8988T (cell line): Measurements from ENCODE around the gene MCCC2.
A peak's percentile ranks its signal among the peaks of the same experiment; 100 is the strongest.
"Not testable (repeated sequence)": the region's sequence is repeated elsewhere in the genome, so short reads cannot be mapped to it uniquely, and the experiment has no call there.

Experiments used
- DNase-seq: peaks from one replicate; pipeline ENCODE4 v3.0.0; 2011

MCCC2 gene

DNA sequence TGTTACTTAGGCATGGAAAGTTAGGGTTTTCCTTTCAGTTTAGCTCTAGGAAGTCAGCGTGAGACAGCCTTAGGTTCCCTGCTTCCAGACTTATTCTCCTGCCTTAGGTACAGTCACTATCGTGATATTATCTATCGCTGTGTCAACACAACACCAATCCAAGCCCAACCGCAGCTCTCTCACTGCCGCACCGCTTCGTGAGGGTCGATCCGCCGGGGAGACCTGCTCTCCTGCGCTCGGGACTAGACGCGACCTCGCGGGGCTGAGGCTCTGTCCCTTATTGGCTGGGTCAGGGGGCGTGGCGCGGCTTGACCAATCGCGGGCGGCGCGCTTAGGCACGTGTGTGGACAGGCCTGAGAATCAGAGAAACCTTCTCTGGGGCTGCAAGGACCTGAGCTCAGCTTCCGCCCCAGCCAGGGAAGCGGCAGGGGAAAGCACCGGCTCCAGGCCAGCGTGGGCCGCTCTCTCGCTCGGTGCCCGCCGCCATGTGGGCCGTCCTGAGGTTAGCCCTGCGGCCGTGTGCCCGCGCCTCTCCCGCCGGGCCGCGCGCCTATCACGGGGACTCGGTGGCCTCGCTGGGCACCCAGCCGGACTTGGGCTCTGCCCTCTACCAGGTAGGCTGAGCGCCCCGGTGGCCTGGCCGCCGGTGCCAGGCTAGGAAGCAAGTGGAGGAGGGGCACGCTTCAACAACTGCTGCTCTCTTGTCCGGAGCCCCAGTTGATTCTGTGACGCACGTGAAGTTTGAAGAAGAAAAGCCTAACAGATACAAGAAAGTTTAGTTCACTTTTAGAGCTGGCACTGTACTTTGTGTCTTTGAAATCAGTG is at the start of gene MCCC2:
Gene MCCC2 (plus strand): TSS at position 400 of the 825 bp plus-strand sequence. CDS start 86 bp downstream, at position 486.
- DNase-seq = peak; percentile 74

DNA sequence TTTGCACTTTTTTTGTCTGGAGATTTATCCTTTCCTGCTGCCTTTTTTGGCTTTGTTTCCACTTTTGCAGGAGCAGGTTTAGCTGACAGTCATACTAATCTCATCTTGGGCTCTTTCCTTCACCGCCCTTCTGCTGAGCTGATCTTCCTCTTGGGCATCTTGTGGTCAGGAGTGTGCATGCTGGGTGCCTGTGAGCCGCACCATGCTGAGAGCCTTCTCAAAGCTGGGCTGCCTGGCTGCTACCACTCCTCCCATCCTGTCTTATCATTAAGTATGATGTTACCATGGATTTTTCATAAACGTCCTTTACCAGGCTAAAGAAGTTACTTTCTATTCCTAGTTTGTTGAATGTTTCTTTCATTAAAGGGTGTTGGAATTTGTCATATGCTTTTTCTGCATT is 49.5 kb upstream of the MCCC2 start:
- no peak for DNase-seq

DNA sequence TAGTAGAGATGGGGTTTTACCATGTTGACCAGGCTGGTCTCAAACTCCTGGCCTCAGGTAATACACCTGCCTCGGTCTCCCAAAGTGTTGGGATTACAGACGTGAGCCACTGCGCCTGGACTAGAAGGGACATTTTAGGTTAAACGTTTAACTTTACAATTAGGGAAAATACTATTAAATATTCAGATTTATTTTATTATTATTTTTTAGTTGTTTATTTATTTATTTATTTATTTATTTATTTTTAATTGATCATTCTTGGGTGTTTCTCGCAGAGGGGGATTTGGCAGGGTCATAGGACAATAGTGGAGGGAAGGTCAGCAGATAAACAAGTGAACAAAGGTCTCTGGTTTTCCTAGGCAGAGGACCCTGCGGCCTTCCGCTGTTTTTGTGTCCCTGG is 36.3 kb upstream of the MCCC2 start:
- not testable (repeated sequence) for DNase-seq

DNA sequence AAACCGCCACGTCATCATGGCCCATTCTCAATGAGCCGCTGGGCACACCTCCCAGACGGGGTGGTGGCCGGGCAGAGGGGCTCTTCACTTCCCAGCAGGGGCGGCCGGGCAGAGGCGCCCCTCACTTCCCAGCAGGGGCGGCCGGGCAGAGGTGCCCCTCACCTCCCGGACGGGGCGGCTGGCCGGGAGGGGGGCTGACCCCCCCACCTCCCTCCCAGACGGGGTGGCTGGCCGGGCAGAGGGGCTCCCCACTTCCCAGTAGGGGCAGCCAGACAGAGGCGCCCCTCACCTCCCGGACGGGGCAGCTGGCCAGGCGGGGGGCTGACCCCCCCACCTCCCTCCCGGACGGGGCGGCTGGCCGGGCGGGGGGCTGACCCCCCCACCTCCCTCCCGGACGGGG is 35.6 kb upstream of the MCCC2 start:
- not testable (repeated sequence) for DNase-seq

DNA sequence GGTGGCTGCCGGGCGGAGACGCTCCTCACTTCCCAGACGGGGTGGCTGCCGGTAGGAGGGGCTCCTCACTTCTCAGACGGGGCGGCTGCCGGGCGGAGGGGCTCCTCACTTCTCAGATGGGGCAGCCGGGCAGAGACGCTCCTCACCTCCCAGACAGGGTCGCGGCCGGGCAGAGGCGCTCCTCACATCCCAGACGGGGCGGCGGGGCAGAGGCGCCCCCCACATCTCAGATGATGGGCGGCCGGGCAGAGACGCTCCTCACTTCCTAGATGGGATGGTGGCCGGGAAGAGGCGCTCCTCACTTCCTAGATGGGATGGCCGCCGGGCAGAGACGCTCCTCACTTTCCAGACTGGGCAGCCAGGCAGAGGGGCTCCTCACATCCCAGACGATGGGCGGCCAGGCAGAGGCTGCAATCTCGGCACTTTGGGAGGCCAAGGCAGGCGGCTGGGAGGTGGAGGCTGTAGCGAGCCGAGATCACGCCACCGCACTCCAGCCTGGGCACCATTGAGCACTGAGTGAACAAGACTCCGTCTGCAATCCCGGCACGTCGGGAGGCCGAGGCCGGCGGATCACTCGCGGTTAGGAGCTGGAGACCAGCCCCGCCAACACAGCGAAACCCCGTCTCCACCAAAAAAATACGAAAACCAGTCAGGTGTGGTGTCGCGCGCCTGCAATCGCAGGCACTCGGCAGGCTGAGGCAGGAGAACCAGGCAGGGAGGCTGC is 35.0 kb upstream of the MCCC2 start:
- DNase-seq = not testable (repeated sequence)

DNA sequence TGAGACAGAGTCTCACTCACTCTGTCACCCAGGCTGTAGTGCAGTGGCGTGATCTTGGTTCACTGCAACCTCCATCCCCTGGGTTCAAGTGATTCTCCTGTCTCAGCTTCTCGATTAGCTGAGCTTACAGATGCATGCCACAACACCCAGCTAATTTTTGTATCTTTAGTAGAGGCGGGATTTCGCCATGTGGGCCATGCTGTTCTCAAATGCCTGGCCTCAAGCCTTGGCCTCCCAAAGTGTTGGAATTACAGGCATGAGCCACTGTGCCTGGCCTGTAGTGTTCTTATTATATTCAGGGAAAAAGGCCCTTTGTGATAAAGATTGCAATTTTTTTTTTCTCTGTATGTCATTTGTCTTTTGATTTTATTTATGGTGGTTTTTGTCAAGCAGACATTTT is 24.0 kb upstream of the MCCC2 start:
- DNase-seq = no peak

DNA sequence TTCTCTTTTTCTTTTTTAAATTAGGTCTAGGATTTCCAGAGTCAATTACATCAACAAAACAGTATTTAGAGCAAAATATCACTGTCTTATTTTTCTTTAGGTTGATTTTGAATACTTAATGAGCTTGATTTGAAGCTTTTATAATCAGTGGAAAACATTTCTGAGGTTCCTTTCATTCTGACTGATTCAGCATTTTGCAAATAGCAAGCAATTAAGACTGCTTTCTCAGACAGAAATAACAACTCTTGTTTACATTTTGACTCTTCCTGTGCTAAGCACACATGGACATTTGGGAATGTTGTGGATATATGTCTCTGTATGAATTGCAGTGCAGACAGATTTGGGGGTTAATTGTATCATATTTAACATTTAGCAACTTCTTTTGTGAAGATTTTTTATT is 22.2 kb upstream of the MCCC2 start:
- DNase-seq = no peak

DNA sequence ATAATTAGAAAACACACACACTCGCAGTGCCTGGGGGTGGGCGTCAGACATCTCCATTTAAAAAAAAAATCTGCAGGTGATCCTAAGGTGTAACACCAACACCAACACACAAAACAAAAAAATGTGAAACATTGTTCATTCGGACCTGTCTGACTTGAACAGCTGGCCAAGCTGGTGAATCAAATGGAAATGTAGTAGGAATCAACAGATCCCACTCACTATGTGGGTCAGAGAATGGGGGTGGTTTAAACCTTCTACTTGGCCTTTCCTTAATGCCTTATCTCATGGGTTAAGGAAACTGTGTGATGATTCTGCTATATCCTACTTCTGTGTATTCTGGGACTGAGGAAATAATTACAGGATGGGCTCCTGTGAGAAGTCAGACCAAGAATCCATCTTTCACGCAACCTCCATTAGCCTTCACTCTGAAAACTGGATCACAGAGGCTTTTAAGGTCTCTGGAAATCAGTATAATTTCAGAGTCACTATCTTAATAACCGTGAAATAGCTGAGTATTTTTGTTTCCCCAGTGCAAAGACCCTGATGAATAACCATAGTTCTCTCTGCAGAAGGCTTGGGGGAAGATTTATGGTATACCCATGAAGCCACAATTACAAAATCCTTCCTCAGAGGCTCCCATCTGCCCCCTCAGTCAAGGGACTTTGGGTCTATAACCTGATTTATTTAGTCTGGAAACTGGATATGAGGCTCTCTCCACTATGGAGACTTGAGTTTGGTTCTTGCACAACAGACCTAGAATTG is 17.2 kb upstream of the MCCC2 start:
- no peak for DNase-seq

DNA sequence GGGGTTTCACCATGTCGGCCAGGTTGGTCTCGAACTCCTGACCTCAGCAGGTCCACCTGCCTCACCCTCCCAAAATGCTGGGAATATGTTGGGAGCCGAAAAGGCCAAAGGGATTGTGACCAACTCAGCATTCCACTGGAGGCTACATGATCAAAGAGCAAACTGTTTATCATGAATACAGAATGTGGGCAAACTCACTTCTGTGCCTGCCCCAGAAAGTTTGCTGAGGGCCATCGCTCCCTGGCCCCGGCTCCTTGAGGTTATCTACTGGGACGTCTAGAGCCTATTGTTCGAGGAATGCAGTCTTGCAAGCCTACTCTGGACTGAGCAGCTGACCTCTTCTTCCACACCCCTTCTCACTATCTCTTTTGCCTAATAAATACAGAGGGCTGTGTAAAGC is 15.3 kb upstream of the MCCC2 start:
- DNase-seq = not testable (repeated sequence)

DNA sequence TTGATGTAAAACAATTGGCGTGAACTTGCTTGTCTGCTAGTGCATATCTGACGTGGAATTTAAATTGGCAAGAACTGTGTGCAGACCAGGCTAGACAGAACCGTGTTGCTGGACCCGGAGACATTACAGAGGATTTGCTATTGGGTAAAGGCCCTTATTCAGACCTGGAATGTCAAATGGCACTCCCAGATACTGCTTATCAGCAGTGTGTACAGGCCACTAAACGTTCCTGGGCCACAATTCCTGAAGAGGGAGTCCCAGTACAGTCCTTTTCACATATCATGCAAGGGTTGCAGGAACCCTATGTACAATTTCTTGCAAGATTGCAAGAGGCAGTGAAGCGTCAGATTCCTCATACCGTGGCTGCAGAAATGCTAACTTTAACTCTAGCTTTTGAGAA is 13.5 kb upstream of the MCCC2 start:
- DNase-seq = no peak

DNA sequence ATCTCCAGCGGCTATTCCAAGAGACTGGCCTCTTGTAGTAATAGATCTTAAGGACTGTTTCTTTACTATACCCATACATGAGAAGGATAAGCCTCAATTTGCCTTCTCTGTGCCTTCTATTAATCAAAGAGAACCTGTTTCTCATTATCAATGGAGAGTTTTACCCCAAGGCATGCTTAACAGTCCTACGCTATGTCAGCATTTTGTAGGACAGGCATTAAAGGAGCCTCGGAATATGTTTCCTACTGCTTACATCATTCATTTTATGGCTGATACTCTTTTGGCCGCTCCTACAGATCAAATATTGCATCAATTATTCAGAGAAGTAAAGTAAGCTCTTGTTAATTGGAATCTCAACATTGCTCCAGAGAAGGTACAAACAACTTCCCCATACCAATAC is 11.6 kb upstream of the MCCC2 start:
- not testable (repeated sequence) for DNase-seq

DNA sequence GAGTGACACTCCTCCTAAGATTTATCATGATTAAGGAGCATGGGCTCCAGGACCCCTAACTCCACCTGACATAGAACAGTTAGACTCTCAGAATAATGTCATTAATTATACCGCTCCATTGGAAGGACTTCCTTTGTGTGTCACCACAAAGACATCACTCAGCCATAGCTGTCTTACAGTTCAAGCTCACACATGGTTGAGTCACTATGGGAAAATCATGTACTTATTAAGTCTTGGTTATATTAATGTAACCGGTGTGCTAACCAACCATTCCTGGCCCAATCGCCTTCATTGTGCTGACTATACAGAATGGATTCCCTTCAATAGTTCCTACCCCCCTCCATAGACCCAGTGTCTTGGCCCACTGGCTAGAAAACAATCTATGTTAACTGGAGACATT is 10.9 kb upstream of the MCCC2 start:
- DNase-seq = no peak

DNA sequence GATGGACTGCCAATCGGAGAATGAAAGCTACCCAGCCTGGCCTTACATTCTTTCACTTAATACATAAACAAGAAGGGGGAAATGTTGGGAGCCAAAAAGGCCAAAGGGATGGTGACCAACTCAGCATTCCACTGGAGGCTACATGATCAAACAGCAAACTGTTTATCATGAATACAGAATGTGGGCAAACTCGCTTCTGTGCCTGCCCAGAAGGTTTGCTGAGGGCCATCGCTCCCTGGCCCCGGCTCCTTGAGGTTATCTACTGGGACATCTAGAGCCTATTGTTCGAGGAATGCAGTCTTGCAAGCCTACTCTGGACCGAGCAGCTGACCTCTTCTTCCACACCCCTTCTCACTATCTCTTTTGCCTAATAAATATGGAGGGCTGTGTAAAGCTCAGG is 9.3 kb upstream of the MCCC2 start:
- not testable (repeated sequence) for DNase-seq

DNA sequence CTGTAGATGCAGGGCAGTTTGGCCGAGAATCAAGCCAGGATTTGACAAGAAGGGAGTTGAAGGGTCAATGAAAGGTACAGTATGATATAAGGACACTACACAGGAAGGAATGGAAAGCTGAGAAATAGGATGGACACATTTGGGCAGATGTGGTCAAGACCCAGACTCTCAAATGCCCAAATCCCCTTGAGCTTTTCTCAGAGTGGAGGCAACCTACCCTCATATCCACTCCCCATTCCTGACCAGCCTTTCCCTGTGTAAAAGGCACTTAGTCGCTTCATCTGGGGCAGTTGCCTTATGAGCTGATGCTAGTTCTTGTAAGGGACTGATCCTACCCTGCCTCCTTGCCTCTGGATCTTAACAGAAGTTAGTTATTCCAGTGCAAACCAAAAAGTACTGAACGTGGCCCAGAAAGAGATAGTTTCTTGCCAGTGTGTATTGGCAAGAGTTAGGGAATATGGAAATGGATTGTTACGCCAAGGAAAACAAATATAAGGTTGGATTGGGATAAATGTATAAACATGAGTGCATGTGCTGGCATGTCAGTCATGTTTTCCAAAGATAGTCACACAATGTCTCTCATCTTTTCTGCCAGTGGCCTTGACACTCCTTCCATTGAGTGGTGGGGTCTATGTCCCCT is 4.1 kb upstream of the MCCC2 start:
- no peak for DNase-seq

DNA sequence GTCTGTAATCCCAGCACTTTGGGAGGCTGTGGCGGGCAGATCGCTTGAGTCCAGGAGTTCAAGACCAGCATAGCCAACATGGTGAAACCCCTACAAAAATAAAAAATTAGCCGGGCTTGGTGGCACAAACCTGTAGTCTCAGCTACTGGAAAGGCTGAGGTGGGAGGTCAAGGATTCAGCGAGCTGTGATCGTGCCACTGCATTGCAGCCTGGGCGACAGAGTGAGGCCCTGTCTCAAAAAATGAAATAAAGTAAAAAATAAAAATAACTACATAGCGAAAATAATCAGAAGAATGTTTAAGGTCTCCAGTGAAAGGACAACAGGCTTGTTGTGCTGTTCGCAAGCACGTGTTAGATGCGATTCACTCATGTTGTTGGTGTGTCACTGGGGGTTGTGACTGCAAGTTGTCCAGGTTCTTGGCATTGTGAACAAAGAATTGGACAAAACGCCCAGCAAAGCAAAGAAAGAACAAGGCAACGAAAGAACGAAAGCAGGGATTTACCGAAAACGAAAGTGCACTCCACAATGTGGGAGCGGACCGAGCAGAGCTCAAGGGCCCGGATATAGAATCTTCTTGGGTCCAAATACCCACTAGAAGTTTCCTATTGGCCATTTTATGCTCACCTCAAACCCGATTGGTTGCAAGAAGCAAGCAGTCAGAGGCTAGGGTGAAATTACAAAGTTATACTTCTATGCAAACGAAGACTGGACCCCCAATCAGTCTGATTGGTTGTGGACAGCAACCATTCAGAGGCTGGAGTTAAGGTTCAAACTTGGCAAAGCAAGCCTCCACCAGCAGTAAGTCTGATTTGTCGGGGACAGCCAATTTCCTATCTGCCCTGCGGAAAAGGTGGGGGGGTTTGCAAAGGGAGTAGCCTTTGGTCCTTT is 844 bp upstream of the MCCC2 start:
- no peak for DNase-seq

DNA sequence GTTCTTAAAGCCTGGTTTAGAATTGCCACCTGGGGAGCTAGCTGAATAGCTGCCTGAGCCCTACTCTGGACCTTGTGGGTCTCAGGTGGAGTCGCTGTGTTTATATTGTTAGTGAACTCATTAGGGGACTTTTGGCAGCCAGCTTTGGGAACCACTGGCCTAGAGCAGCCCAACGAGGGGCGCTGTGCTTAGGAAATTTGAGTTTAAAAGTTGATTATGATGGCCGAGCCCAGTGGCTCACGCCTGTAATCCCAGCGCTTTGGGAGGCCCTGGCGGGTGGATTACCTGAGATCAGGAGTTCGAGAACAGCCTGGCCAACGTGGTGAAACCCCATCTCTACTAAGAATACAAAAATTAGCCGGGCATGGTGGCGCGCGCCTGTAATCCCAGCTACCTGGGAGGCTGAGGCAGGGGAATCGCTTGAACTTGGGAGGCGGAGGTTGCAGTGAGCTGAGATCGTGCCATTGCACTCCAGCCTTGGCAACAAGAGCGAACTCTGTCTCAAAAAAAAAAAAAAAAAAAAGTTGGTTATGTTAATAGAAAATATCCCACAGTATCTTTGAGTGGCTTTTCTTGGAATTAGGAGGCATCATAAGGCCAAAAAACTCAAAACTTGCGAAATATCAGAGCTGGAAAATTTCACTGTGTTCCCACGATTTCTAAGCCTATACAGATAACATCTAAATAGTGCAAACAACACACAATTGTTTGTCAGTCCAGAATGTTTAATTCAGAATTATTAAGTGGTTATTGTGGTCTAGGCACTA is 809 bp downstream of the MCCC2 start:
- DNase-seq = no peak

DNA sequence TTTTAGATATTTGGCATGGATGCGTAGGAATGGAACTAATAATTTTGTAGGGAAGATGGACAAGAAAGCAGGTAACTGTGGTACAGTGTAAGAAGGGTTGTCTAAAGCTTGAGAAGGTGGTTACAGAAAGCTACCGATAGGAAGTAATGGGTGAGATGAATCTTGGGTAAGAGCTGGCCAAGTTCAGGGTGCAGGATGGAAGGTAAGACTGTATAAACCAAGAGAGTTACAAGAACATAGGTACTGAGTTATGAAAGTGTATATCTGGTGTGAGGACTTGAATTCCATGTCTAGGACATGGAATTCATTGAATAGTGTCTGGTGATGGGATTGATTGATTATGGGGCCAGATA is 1.4 kb downstream of the MCCC2 start:
- no peak for DNase-seq

DNA sequence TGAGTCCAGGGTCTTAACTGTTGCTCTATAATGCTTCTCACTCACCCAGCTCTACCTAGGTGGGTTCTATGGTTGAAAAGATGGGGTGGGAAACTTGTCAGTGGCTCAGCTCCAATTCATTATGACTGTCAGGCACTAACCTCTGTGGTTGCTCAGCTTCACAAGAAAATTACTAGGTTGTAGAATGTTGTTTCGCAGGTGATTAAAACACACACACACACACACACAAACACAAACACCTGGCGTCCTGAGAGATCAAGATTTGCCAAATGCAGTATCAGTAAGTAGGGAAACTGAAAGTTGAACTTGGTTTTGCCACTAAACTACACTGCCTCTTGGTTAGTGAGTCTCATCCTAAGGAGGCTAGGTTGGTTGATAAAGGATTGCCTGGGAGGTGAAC is 2.8 kb downstream of the MCCC2 start:
- no peak for DNase-seq

DNA sequence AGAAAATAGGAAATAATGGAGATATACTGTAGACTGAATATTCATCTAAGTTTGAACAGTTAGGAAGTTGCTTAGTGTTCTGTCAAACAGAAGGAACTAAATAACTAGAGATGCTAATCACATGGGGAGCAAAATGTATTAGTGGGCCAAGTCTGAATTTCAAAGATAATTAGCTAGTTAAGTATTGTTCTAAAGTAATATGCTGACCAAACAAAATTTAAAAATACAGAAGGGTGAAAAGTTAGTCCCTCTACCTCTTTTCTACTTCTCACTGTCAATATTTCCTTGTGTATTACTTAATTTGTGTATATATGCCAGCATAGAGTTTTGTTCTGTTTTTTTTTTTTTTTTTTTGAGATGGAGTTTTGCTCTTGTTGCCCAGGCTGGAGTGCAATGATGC is 4.0 kb downstream of the MCCC2 start:
- no peak for DNase-seq

DNA sequence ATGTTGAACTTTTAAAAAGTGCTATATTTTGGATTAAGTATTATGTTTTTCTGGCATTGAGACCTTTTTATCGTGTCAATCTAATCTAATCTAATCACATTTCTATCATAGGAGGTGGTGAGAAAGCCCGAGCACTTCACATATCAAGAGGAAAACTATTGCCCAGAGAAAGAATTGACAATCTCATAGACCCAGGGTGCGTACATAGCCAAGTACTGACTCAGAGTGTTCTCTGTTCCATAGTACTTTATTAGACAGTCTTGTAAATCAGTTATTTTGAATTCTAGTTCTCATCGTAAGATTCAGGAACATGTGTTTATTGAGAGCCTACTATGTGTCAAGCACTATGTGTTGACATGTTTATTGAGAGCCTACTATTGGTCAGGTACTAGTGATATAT is 9.0 kb downstream of the MCCC2 start:
- no peak for DNase-seq

DNA sequence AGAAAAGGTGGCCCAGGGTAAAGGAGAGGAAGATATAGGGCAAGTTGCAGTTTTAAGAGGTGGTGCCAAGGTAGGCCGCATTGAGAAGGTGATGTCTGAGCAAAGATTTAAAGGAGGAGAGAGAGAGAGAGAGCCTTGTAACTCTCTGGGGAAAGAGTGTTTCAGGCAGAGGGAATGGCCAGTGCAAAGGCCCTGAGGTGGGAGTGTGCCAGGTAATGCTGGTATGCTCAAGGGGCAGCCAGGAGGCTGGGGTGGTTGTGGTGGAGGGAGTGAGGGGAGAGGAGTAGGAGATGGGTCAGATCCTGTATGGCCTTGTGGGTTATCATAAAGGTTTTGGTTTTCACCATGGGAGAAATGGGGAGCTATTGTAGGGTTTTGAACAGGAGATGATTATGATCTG is 9.9 kb downstream of the MCCC2 start:
- DNase-seq = no peak
